ENCODE measurements around the gene MTG2.

The MTG2 gene

GRCh38 chr20:62138912-62139311, 43.9 kb upstream of the MTG2 start:
- Histone ChIP-seq H3K36me3 (ENCODE audit: insufficient read depth, low read length) (peaks cover 77% of the 10 kb centered on the region), H3K9ac (ENCODE audit: low read depth, low read length) (no peak overlapping the region), H3K9me3 (ENCODE audit: insufficient read depth, low read depth, low read length) (no peaks in the 10 kb centered on the region), H3K4me3 (ENCODE audit: low read length) (no peak overlapping the region), H3K27me3 (ENCODE audit: insufficient read depth, low read length) (no peaks in the 10 kb centered on the region), H3K4me1 (ENCODE audit: insufficient read depth, low read length) (0 out of 2 replicates have a peak, but pooled peaks cover 3% of the 10 kb centered on the region), H3K27ac (ENCODE audit: low read depth, low read length) (no peak overlapping the region)
- 94% methylated on average over 10 of the region's 10 CpGs for WGBS

- H3K9me3 ChIP-seq (ENCODE audit: insufficient read depth, low read depth, low read length), result no peaks in the 10 kb centered on the region
- H3K27me3 ChIP-seq (ENCODE audit: insufficient read depth, low read length), result no peaks in the 10 kb centered on the region
- no peak overlapping the region for H3K9ac ChIP-seq (ENCODE audit: low read depth, low read length)
- peaks cover 70% of the 10 kb centered on the region for H3K36me3 ChIP-seq (ENCODE audit: insufficient read depth, low read length)
- 93% methylated on average over 13 of the region's 13 CpGs for WGBS
- no peak overlapping the region for H3K27ac ChIP-seq (ENCODE audit: low read depth, low read length)
- H3K4me1 ChIP-seq (ENCODE audit: insufficient read depth, low read length), result peaks cover 5% of the 10 kb centered on the region
- no peak overlapping the region for H3K4me3 ChIP-seq (ENCODE audit: low read length)
Measured at GRCh38 chr20:62139636-62140035, 43.2 kb upstream of the MTG2 start.

GRCh38 chr20:62141043-62141396, 41.8 kb upstream of the MTG2 start:
- no peak overlapping the region for H3K9ac ChIP-seq (ENCODE audit: low read depth, low read length)
- no peaks in the 10 kb centered on the region for H3K27me3 ChIP-seq (ENCODE audit: insufficient read depth, low read length)
- H3K4me1 ChIP-seq (ENCODE audit: insufficient read depth, low read length), result peaks cover 9% of the 10 kb centered on the region
- peaks cover 61% of the 10 kb centered on the region for H3K36me3 ChIP-seq (ENCODE audit: insufficient read depth, low read length)
- peak overlapping the region; percentile 66; the same call in 1 of the 2 replicates for H3K4me3 ChIP-seq (ENCODE audit: low read length)
- H3K9me3 ChIP-seq (ENCODE audit: insufficient read depth, low read depth, low read length), result no peaks in the 10 kb centered on the region
- H3K27ac ChIP-seq (ENCODE audit: low read depth, low read length), result no peak overlapping the region
- 91% methylated on average over 7 of the region's 7 CpGs for WGBS

- Histone ChIP-seq H3K4me3 (ENCODE audit: low read length) (peak overlapping the region; percentile 66), H3K36me3 (ENCODE audit: insufficient read depth, low read length) (peaks cover 58% of the 10 kb centered on the region), H3K27me3 (ENCODE audit: insufficient read depth, low read length) (no peaks in the 10 kb centered on the region), H3K27ac (ENCODE audit: low read depth, low read length) (no peak overlapping the region), H3K9me3 (ENCODE audit: insufficient read depth, low read depth, low read length) (no peaks in the 10 kb centered on the region), H3K4me1 (ENCODE audit: insufficient read depth, low read length) (peaks cover 9% of the 10 kb centered on the region), H3K9ac (ENCODE audit: low read depth, low read length) (peak overlapping the region; percentile 93)
- WGBS, result 28% methylated on average over 13 of the region's 14 CpGs
Measured at GRCh38 chr20:62141397-62142251, 41.2 kb upstream of the MTG2 start.

- Histone ChIP-seq H3K27me3 (ENCODE audit: insufficient read depth, low read length) (no peaks in the 10 kb centered on the region), H3K4me3 (ENCODE audit: low read length) (peak overlapping the region; percentile 66), H3K27ac (ENCODE audit: low read depth, low read length) (peak overlapping the region; percentile 76; the same call in 1 of the 2 replicates), H3K36me3 (ENCODE audit: insufficient read depth, low read length) (peaks cover 50% of the 10 kb centered on the region), H3K9me3 (ENCODE audit: insufficient read depth, low read depth, low read length) (no peaks in the 10 kb centered on the region), H3K4me1 (ENCODE audit: insufficient read depth, low read length) (peaks cover 9% of the 10 kb centered on the region), H3K9ac (ENCODE audit: low read depth, low read length) (peak overlapping the region; percentile 93)
- 1% methylated on average over 71 of the region's 71 CpGs for WGBS
Measured at GRCh38 chr20:62142252-62143080, 40.4 kb upstream of the MTG2 start.

- Histone ChIP-seq H3K4me1 (ENCODE audit: insufficient read depth, low read length) (peaks cover 9% of the 10 kb centered on the region), H3K4me3 (ENCODE audit: low read length) (peak within 1 kb of the TSS; percentile 66), H3K36me3 (ENCODE audit: insufficient read depth, low read length) (peaks cover 41% of the 10 kb centered on the region), H3K9me3 (ENCODE audit: insufficient read depth, low read depth, low read length) (no peaks in the 10 kb centered on the region), H3K27ac (ENCODE audit: low read depth, low read length) (peak within 1 kb of the TSS; percentile 76; the same call in 1 of the 2 replicates), H3K27me3 (ENCODE audit: insufficient read depth, low read length) (no peaks in the 10 kb centered on the region), H3K9ac (ENCODE audit: low read depth, low read length) (peak within 1 kb of the TSS; percentile 93)
- WGBS, result under 1% methylated on average over 148 of the region's 148 CpGs
Measured at GRCh38 chr20:62143081-62143956, 39.5 kb upstream of the MTG2 start, which contains the start of the genes PSMA7 and SS18L1. Gene PSMA7, minus strand, starts transcription at chr20:62143394. Its CDS starts 91 bp downstream, at chr20:62143303. Gene SS18L1, plus strand, starts transcription at chr20:62143769. Its CDS starts 52 bp downstream, at chr20:62143821.

GRCh38 chr20:62143957-62144825, 38.6 kb upstream of the MTG2 start:
- Histone ChIP-seq H3K36me3 (ENCODE audit: insufficient read depth, low read length) (peaks cover 33% of the 10 kb centered on the region), H3K27ac (ENCODE audit: low read depth, low read length) (no peak overlapping the region), H3K4me1 (ENCODE audit: insufficient read depth, low read length) (peaks cover 9% of the 10 kb centered on the region), H3K4me3 (ENCODE audit: low read length) (peak overlapping the region; percentile 66), H3K27me3 (ENCODE audit: insufficient read depth, low read length) (no peaks in the 10 kb centered on the region), H3K9me3 (ENCODE audit: insufficient read depth, low read depth, low read length) (no peaks in the 10 kb centered on the region), H3K9ac (ENCODE audit: low read depth, low read length) (peak overlapping the region; percentile 93)
- 2% methylated on average over 104 of the region's 104 CpGs for WGBS

- Histone ChIP-seq H3K36me3 (ENCODE audit: insufficient read depth, low read length) (peaks cover 18% of the 10 kb centered on the region), H3K4me1 (ENCODE audit: insufficient read depth, low read length) (peaks cover 15% of the 10 kb centered on the region), H3K9ac (ENCODE audit: low read depth, low read length) (no peak overlapping the region), H3K9me3 (ENCODE audit: insufficient read depth, low read depth, low read length) (no peaks in the 10 kb centered on the region), H3K4me3 (ENCODE audit: low read length) (no peak overlapping the region), H3K27me3 (ENCODE audit: insufficient read depth, low read length) (no peaks in the 10 kb centered on the region), H3K27ac (ENCODE audit: low read depth, low read length) (no peak overlapping the region)
- WGBS, result 93% methylated on average over 7 of the region's 7 CpGs
Measured at GRCh38 chr20:62145688-62146018, 37.2 kb upstream of the MTG2 start.

- 96% methylated on average over 22 of the region's 22 CpGs for WGBS
- no peak overlapping the region for H3K4me3 ChIP-seq (ENCODE audit: low read length)
Measured at GRCh38 chr20:62146019-62146755, 36.6 kb upstream of the MTG2 start.

More at GRCh38 chr20:62146019-62146755, 36.6 kb upstream of the MTG2 start:
- peaks cover 13% of the 10 kb centered on the region for H3K36me3 ChIP-seq (ENCODE audit: insufficient read depth, low read length)
- no peaks in the 10 kb centered on the region for H3K27me3 ChIP-seq (ENCODE audit: insufficient read depth, low read length)
- H3K4me1 ChIP-seq (ENCODE audit: insufficient read depth, low read length), result peaks cover 15% of the 10 kb centered on the region
- no peak overlapping the region for H3K9ac ChIP-seq (ENCODE audit: low read depth, low read length)
- H3K9me3 ChIP-seq (ENCODE audit: insufficient read depth, low read depth, low read length), result no peaks in the 10 kb centered on the region
- H3K27ac ChIP-seq (ENCODE audit: low read depth, low read length), result no peak overlapping the region

Data from HUES64 (cell line).